SKM-1 treated with dmso at 0.1 percent for 144 hours (cell line): ENCODE measurements around the gene IFNA16.
"Not testable (repeated sequence)": the region's sequence is repeated elsewhere in the genome, so short reads cannot be mapped to it uniquely, and the experiment has no call there.

Experiments
- DNase-seq: peaks from one replicate; lab custom pipeline; 2025; ENCODE audit not compliant: unreplicated experiment; lab: John Stamatoyannopoulos, UW

Gene IFNA16

DNA sequence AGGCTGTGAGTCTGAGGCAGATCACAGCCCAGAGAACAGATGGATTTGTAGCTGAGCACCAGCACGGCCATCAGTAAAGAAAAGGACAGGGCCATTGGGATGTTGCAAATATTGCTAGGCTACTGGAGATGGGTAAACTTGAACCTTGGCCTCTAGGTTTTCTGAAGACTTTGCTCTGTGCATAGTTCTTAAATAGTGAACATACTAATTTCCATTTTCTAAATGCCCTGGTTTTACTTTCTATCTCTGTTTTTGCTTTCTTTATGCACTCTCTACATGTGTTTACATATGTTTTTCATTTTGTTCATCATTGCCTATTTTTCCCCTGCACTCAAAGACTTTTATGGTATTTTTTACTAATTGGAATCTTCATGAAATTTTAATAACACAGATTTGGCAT lies at the start of gene IFNA16:
Gene IFNA16, minus strand, starts transcription at position 101 of the 400 bp plus-strand sequence. Its CDS starts 6 bp downstream, at position 95.
- DNase-seq: not testable (repeated sequence)

DNA sequence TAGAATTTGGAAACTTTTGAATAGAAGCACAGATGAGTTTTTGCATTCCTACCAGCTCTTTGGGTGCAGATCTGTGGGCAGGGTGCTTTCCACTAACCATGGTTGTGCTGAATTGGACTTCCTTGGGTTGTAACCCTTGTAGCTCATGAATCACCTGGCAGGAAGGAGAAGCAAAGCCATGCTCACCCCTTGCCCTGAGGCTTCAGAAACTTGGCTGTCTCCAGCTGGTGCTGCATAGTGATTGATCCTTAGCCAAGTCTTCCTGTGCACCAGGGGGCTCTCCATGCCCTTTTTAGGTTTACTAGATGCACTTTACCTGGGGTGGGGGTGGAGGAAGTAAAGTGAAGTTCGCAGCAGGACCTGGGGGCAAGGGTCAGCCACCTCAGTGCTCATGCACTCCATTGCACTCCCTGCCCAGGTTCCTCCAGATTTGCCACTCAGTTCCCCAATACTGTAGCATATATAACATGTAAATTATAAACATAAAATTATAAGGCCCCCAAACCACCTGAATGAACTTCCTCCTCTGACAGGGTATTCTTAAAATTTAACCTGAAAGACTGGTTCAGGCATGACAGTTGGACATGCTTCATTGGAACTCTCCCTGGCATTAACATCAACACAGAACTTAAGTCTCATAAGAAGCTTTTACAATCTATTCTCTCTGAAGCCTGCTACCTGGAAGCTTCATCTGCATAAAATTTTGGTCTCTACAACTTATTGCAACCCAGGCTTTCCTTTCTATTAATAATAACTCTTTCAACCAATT lies 48.5 kb upstream of the IFNA16 start:
- DNase-seq: no peak

DNA sequence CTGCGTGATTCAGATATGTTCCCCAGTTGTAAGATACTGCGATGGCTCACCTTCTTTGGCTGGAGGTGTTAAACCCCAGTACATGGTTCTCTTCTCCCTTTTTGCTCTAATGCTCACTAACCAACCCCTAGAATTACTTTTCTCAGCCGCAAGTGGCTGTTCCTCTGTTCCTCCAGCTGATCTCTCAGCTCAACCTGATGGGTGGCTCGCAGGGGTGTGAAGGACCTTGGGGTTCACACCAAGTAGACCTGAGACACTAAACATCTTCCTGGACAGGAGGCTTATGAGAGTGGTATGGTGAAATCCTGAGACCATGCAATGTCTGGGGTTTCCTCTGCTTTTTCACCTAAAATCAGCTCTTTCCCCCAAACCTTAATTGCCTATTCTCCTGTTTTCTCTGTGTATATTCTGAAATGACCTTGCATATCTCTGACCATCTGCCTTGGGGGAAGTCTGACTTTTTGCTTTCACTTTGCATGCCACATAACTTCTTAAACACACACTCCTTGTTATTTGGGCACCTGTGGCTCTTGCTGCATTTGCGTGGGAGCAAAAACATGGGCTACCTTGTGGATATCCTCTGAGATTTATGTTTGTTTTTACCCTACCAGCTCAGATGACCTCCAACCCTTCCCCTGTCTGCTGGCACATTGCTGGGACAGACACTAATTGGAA lies 38.6 kb upstream of the IFNA16 start:
- no peak for DNase-seq

DNA sequence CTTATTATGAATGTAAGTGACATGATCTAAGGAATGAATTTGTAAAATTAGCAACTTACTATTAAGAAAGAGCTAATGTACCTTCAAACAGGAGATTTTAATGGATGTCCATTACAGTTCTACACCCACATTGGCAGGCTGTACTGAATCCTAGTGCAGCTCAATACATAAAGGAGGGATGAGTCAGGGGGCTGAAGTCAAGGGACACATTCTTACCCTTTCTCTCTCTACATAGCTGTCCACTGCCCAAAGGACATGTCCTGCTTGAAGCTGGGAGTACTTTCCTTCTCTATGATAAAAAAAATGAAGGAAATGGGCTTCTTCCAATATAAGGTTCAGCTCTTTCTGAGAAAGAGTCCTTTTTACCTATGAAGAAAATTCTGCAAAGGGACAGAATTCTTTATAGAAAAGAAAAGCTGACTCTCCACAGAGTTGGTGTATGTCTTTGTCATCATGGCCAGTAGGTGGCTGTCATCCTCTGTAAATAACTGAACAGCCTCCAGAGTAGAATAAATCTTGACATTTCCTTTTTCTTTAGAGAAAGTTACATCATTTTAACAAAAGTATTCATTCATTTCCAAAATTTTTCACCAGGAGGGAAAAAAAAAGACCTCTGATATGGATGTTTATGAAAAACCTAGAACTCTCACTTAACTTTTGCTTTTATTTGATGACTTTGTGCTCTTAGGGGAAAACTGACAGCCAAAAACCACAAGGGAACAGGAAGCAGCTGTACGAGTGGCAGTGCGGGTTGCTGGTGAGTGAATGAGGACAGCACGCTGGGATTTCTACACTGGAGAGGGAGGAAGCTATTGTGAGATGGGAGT lies 35.8 kb upstream of the IFNA16 start:
- DNase-seq: peak; percentile 84

DNA sequence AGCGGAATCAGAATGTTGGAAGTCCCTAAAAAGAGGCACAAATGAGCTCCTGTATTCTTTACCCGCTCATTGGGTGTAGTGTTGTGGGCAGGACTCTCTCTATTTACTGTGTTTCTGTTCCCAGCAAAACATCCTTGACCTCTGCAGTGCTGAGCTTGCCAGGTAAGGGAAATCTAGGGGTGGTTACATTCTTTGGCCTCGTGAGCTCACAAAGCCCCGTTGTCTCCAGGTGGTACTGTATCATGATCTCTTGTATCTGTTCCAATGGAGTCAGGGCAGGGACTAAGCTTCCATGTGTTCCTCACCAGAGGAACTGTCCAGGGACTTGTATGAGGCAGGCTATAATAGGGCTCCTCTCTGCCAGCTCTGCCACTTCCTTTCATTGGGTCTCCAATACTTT lies 34.5 kb upstream of the IFNA16 start:
- DNase-seq: no peak

DNA sequence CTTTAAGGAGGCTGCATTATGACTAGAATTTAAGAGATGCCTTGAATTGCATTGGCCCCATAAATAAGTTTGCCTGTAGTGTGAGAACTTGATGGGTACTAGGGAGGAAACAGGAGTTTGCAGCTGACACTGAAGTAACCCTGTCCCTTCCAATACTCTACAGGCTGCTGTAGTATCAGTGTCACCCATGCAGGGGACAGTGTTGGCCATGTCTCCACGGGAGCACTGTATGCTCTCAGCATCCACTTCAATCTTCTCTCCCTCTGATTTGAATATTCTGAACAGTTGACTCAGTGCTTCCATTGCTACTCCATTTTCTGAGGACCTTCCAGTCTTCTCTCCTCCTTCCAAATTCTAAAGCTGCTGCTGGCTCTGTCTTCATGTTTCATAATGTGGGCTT lies 34.1 kb upstream of the IFNA16 start:
- DNase-seq: no peak

DNA sequence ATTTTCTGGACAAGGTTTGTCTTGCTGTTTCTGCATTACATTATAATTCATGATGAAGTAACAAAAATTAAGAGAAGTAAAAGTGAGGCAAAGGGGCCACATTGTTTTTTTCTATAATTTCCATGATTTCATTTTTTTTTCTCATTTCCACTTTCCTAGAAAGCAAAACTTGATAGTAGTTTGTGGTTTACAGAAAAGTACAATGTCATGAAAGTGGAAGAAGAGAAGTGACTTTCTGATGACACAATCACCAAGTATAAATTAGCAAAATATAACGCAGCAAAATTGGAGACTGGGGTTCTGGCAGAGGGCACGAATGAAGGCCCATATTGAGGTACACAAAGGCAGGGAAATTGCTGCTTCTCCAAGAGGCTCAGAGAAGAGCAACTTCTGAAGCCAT lies 27.7 kb upstream of the IFNA16 start:
- DNase-seq: peak; percentile 15

DNA sequence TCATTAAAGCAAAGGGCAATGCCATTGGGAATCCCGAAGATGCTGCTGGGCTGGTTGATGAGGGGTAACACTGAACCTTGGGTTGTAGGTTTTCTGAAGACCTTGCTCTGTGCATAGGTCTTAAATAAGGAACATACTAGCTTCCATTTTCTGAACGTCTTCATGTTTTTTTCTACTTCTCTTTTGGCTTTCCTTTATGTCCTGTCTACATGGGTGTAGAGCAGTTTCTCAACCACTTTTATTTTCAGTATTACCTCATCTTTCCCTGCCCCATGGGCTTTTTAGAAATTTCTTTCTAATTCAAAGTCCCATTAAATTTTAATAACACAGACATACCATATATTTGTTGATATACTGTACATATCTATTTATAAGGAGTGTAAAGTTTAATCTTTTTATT lies 22.8 kb upstream of the IFNA16 start, which contains the start of gene IFNA14:
Gene IFNA14, minus strand, starts transcription at position 95 of the 400 bp plus-strand sequence. Its CDS starts 70 bp downstream, at position 25.
- DNase-seq: peak; percentile 50

DNA sequence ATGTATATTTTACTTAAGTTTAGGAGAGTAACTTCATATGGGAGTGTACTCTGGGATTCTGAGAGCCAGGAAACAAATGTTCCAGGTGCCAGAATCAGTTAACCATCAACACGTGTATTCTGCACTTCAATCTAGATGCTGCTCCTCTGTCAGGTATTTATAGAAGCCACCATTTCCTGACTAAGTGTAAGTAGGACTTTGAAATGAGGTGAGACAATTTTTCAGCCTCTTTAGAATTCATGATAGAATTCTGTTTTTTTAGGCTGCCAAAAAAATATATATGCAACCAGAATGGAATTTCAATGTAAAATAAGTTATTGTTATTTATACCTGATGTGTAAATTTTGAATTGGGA lies 19.2 kb upstream of the IFNA16 start:
- not testable (repeated sequence) for DNase-seq

DNA sequence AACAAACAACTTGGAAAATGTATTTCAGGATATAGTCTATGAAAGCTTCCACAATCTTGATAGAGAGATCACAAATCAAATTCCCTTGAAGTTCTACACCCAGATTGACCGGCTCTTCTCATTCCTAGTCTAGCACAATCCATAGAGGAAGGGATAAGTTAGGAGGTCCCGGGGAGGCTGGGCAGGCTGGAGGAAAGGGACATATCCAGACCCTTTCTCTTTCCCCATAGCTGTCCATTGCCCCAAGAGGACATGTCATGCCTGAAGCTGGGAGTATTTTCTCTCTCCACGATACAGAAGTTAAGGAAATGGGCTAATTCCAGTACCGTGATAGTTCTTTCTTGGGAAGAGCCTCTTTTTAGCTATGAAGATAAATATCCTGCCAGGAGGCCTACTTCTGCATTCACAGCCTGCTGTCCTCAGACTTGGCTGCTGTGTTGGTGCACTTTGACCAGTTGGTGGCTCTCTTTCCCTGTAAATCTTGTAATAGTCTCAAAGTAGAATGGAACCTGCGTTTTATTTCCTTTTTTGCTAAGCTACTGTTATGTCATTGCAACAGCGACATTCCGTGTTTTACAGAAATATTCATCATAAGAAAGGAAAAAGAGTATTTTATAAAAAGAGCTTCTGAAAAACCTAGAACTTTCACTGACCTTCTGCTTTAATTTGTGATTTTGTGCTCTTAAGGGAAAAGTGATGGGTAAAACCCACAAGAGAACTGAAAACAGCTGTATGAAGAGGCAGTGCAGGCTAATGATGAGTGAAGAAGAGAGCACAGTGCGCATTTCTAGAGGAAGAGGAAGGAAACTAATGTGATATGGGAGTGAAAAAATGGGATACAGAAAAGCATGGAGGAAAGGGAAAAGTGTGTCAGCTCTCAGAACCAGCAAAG lies 18.6 kb upstream of the IFNA16 start:
- peak; percentile 80 for DNase-seq

DNA sequence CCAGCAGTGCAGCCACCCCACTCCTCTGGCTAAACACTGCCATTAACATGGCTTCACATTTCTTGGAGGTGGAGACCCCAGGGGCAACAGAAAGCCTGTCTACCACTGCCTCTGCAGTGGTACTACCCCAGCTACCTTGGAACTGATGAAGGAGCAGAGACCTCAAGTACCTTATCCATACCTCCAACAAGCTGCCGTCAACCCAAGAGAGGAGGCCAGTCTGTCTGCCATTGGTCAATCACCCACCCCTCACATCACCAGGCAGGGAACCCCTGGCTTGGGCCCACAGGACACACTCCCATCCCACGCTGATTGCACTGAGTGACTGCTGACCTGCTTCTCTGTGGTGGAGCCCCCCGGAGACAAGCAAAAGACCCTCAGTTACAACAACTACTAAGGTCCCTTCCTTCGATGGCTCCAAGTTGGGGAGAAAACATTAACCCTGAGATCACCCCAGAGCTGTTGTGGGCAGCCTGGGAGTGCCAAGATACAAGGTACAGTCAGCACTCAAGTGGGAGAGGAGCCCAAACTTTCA lies 17.1 kb upstream of the IFNA16 start:
- DNase-seq: no peak

DNA sequence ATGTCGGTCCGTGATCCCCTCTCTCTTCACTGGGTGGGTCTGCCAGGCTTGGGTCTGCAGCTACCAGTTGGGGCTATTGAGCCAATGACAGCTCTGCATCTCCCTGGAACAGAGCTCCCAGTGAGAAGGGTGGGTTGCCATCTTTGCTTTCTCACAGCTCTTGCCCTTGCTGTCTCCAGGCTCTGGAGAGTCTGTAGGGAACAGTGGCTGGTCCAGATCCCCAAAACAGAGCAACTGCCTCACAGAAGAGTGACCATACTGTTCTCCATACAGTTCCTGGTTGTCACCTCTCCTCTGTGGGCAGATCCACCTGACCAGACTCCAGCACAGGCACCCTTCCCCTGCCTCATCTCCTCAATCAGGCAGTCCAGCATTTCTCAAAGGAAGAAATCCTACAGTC lies 16.1 kb upstream of the IFNA16 start:
- no peak for DNase-seq

DNA sequence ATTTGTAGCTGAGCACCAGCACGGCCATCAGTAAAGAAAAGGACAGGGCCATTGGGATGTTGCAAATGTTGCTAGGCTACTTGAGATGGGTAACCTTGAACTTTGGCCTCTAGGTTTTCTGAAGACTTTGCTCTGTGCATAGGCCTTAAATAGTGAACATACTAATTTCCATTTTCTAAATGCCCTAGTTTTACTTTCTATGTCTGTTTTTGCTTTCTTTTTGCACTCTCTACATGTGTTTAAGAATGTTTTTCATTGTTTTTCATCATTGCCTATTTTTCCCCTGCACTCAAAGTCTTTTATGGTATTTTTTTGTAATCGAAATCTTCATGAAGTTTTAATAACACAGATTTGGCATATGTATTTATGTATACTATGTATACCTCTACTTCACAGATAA lies 11.0 kb upstream of the IFNA16 start, which contains the start of gene IFNA17:
Gene IFNA17, minus strand, starts transcription at position 101 of the 400 bp plus-strand sequence. Its CDS starts 49 bp downstream, at position 52.
- no peak for DNase-seq

DNA sequence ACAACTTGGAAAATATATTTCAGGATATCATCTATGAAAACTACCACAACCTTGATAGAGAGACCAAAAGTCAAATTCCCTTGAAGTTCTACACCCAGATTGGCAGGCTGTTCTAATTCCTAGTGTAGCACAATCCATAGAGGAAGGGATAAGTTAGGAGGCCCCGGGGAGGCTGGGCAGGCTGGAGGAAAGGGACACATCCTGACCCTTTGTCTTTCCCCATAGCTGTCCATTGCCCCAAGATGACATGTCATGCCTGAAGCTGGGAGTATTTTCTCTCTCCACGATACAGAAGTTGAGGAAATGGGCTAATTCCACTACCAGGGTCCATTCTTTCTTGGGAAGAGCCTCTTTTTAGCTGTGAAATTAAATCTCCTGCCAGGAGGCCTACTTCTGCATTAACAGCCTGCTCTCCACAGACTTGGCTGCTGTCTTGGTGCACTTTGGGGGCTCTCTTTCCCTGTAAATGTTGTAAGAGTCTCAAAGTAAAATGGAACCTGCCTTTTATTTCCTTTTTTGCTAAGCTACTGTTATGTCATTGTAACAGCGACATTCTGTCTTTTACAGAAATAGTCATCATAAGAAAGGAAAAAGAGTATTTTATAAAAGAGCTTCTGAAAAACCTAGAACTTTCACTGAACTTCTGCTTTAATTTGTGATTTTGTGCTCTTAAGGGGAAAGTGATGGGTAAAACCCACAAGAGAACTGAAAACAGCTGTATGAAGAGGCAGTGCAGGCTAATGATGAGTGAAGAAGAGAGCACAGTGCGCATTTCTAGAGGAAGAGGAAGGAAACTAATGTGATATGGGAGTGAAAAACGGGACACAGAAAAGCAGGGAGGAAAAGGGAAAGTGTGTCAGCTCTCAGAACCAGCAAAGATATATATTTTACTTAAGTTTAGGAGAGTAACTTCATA lies 3.4 kb downstream of the IFNA16 start:
- DNase-seq: peak; percentile 51

DNA sequence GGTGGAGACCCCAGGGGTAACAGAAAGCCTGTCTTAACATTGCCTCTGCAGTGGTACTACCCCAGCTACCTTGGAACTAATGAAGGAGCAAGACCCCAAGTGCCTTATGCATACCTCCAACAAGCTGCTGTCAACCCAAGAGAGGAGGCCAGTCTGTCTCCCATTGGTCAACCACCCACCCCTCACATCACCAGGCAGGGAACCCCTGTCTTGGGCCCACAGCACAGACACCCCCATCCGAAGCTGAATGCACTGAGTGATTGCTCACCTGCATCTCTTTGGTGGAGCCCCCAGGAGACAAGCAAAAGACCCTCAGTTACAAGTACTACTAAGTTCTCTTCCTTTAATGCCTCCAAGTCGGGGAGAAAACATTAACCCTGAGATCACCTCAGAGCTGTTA lies 5.0 kb downstream of the IFNA16 start:
- not testable (repeated sequence) for DNase-seq

DNA sequence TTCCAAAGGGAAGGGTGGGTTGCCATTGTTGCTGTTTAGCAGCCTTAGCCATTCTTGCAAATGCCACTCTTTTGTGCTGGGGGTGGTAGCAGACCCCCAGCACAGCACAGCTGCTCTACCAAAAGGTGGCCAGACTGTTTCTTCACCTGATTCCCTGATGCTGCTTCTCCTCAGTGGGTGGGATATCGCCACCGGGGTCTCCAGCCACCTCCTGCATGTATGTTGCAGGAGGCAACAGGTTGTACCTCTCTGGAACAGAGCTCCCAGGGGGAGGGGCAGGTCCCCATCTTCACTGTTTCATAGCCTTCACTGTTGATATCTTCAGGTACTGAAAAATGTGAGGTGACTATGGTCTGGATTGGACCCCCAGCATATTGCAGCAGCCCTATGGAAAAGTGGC lies 6.3 kb downstream of the IFNA16 start:
- DNase-seq: not testable (repeated sequence)

DNA sequence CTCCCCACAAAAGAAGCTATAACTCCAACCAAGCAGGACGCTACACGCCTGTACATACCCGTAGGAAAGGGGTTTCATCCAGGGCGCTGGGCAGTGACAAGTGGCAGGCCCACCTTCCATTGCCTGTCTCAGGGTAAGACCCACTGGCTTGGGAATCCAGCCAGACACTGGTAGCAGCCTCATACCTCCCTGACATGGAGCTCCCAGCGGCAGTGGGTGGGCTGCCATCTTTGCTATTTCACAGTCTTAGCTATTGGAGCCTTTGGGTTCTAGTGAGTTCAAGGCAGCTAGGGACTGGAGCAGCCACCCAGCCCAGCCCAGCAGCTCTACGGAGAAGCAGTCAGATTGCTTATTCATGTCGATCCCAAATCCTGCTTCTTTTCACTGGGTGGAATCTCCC lies 6.8 kb downstream of the IFNA16 start:
- DNase-seq: no peak

DNA sequence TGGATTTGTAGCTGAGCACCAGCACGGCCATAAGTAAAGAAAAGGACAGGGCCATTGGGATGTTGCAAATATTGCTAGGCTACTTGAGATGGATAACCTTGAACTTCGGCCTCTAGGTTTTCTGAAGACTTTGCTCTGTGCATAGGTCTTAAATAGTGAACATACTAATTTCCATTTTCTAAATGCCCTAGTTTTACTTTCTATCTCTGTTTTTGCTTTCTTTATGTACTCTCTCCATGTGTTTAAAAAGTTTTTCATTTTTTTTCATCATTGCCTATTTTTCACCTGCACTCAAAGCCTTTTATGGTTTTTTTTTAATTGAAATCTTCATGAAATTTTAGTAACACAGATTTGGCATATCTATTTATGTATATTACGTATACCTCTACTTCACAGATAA lies 10.1 kb downstream of the IFNA16 start, which contains the start of gene IFNA10:
Gene IFNA10, minus strand, starts transcription at position 101 of the 400 bp plus-strand sequence. Its CDS starts 46 bp downstream, at position 55.
- not testable (repeated sequence) for DNase-seq

DNA sequence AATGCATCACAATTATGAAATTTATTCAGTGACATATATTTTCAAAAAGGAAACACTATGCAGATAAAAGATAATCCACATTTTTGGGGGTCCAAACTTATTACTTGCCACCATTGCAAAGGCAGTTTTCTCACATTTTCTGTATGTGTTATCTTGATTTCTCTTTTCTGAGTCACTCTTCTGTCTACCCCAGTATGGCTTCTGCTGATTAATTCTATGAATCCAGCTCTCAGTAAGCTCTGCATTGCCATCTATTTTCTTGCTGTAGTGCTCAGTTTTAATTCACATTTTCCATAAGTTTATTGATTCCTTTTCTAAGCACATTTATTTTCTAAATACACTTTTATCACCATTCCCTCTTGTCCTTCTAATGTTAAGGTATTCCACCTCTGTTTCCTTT lies 11.9 kb downstream of the IFNA16 start:
- DNase-seq: no peak
